Breast epithelium (tissue), 4 donors: ENCODE data around the gene LHX1. TPM values are rescaled to one million over a fixed set of nuclear protein-coding genes. Genes with fewer than 3 reads are reported as not detected.

Experiments used
- DNase-seq, 2 donors: peaks; one replicate each; pipeline ENCODE4 v3.0.0-alpha.2; 2019; ENCODE audit warnings: low spot score in 2 of 2
- H3K27ac ChIP-seq, 2 donors: fragments of 200-600 bp; sonication (generic) in 1 of 2; one replicate each; pipeline ENCODE4 v1.5.1; 2016 to 2019; ENCODE audit warnings: mild to moderate bottlenecking in 1 of 2
- H3K27me3 ChIP-seq, 2 donors: fragments of 200-600 bp; sonication (generic) in 1 of 2; one replicate each; pipeline versions ENCODE4 v1.5.1 to v1.6.0; 2017 to 2019; ENCODE audit warnings: control low read depth in 1 of 2, mild to moderate bottlenecking in 1 of 2
- H3K36me3 ChIP-seq: fragments of 200-600 bp; one replicate; pipeline ENCODE4 v1.5.1; 2019
- H3K4me1 ChIP-seq, 2 donors: fragments of 200-600 bp; sonication (generic); one replicate each; pipeline ENCODE4 v1.5.1; 2016 to 2019; ENCODE audit warnings: control low read depth in 1 of 2
- H3K4me3 ChIP-seq, 3 donors: fragments of 200-600 bp; sonication (generic); 1 replicate in 2 of 3; 2 replicates in 1 of 3; pipeline ENCODE4 v1.5.1; 2016 to 2019; ENCODE audit warnings: mild to moderate bottlenecking in 3 of 3, moderate library complexity in 2 of 3
- H3K9me3 ChIP-seq, 2 donors: fragments of 200-600 bp; sonication (generic) in 1 of 2; one replicate each; pipeline ENCODE4 v1.5.1; 2016 to 2019; ENCODE audit warnings: control low read depth in 1 of 2
- CTCF ChIP-seq, 3 donors: fragments of 450-650 bp; IDR thresholded peaks; one replicate each; pipeline ENCODE4 v1.5.1; 2016 to 2017; ENCODE audit warnings: antibody characterized with exemption in 3 of 3, mild to moderate bottlenecking in 3 of 3, moderate library complexity in 3 of 3
- POLR2A ChIP-seq: fragments of 450-650 bp; IDR thresholded peaks from one replicate; pipeline ENCODE4 v1.6.1; 2016; ENCODE audit warnings: antibody characterized with exemption, mild to moderate bottlenecking, moderate library complexity
- POLR2AphosphoS5 ChIP-seq, 3 donors: sonication (generic); formaldehyde crosslinking; IDR thresholded peaks; one replicate each; pipeline ENCODE4 v1.6.1; 2017; ENCODE audit warnings: antibody characterized with exemption in 3 of 3
- intact Hi-C: fragments of 100-400 bp; cut with DNase I; formaldehyde crosslinking; loops from one replicate; pipeline ENCODE4 v1.15.1; 2023; ENCODE audit warnings: low total_unique reads
- total RNA-seq, 3 donors: library from RNA; depleted of rRNA; stranded (reverse); fragments of >200 nt; gene quantifications; one replicate each; pipeline ENCODE4 v1.1.0, GENCODE V29; 2016

LHX1 gene
- total RNA-seq, 3 donors from 2014 or later: not detected

DNA sequence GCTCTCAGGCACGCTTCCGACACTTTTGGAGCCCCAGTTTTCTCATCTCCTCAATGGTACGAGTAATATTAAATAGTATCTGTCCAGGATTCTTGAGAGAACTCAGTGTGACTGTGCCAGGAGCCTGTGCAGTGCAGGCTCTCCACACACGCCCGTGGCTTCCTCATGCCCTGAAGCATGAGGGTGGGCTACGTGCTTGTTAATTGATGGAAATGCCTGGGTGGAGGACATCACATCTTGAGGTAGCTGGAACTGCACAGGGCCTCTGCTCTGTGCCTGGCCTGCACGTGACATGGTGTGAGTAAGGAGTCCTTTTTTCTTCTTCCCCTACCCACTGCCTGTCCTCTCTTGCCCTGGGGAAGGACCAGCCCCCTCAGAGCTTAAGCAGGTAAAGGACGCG is 43.1 kb upstream of the LHX1 start:
- intact Hi-C loops: no loop called here
- H3K27me3 ChIP-seq: peaks cover 0 to 30% of the 10 kb centered on the region in 2 donors
- TF ChIP-seq POLR2AphosphoS5 (IDR thresholded peaks at IDR 0.05) (no peak), POLR2A (no peak), CTCF (IDR thresholded peaks at IDR 0.05) (no peak)
- no peak for DNase-seq
- H3K4me3 ChIP-seq: no peak overlapping the region
- no peak overlapping the region for H3K27ac ChIP-seq
- H3K4me1 ChIP-seq: no peaks in the 10 kb centered on the region
- no peaks in the 10 kb centered on the region for H3K9me3 ChIP-seq
- no peaks in the 10 kb centered on the region for H3K36me3 ChIP-seq

DNA sequence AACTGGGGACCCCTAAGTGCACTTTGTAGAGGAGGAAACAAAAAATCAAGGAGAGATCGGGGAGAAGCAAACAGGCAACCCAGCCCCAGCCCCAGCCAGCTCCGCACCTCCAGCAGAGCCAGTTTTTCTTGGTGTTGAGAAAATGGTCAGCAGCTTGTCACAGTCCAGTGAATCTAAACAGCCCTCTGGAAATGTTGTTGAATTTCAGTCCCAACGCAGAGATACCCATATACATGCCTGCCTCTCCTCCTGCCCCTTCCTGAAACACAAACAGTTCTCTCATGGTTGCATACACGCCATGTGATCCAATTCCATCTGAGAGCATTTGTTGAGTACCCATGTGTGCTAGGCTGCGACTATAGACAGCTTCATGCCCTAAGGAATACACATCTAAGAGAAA is 42.4 kb upstream of the LHX1 start:
- intact Hi-C loops: no loop called here
- H3K27ac ChIP-seq: no peak overlapping the region
- no peak overlapping the region for H3K4me3 ChIP-seq
- H3K9me3 ChIP-seq: no peaks in the 10 kb centered on the region
- no peaks in the 10 kb centered on the region for H3K36me3 ChIP-seq
- TF ChIP-seq POLR2AphosphoS5 (IDR thresholded peaks at IDR 0.05) (no peak), CTCF (IDR thresholded peaks at IDR 0.05) (no peak), POLR2A (no peak)
- DNase-seq: no peak
- no peaks in the 10 kb centered on the region for H3K4me1 ChIP-seq
- peaks cover 0 to 25% of the 10 kb centered on the region in 2 donors for H3K27me3 ChIP-seq

DNA sequence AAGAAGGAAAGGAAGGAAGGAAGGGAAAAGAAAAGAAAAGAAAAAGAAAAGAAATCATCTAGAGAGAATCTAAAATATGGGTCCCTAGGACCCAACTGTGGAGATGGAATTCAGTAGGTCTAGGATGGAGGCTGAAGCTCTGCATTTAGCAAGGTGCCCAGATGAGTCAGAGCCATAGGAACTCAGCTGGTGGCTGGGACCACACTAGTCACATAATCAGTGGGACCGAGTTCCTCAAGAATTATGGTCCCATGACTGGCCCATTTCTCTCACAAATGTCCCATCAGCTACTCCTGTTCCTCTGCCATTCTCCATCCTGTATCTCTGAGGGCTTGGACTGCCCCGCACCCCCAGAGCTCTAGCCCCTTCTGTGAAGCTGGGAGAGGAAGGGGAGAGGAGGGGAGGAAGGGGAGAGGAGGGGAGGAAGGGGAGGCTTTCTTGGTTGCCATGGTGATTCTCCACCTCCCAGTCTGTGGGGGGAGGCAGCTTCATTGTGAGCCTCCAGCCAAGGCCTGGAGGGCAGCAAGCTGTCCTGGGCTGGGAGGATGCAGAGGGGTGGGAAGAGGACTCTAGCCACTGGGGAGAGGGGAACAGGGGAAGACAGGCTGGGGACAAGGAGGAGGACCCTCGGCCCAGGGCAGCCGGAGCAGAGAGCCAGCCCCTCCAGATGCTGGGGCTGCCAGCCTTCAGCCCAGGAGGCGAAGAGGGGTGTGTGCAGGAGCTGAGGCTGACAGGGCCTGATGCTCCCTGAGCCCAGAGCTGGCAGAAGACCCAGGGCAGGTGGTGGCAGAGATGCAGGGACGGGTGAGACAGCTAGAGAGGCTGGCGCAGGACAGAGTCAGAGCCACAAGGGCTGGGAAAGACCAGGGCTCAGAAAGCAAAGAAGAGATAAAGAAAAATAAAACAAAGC is 37.8 kb upstream of the LHX1 start:
- peaks cover 0 to 6% of the 10 kb centered on the region in 2 donors for H3K27me3 ChIP-seq
- no peak for DNase-seq
- no peaks in the 10 kb centered on the region for H3K9me3 ChIP-seq
- H3K4me1 ChIP-seq: no peaks in the 10 kb centered on the region
- intact Hi-C loops: no loop called here
- no peak for TF ChIP-seq POLR2AphosphoS5 (IDR thresholded peaks at IDR 0.05)
- TF ChIP-seq POLR2A: no peak
- no peak for TF ChIP-seq CTCF (IDR thresholded peaks at IDR 0.05)
- H3K27ac ChIP-seq: no peak overlapping the region
- no peak overlapping the region for H3K4me3 ChIP-seq
- no peaks in the 10 kb centered on the region for H3K36me3 ChIP-seq

DNA sequence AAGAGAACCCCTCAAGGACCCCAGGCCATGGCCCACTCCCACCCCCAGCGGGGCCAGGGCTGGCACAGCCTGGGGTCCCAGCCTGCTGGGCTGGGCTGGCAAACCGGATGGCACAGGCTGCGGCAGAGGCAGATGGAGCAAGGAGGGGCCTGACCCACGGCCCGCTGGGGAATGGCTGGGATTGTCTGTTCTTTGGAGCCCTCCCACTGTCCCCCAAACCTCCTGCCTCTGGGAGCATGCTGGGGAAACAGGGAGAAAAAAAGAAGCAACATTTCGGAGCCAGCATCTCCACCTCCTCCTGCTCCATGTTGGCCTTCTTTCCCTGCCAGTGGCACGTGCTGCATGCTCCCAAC is 37.1 kb upstream of the LHX1 start:
- no peak for DNase-seq
- TF ChIP-seq POLR2A: no peak
- no peak for TF ChIP-seq POLR2AphosphoS5 (IDR thresholded peaks at IDR 0.05)
- TF ChIP-seq CTCF (IDR thresholded peaks at IDR 0.05): no peak
- H3K36me3 ChIP-seq: no peaks in the 10 kb centered on the region
- H3K4me3 ChIP-seq: no peak overlapping the region
- no peak overlapping the region for H3K27ac ChIP-seq
- no peaks in the 10 kb centered on the region for H3K4me1 ChIP-seq
- intact Hi-C loops: no loop called here
- no peaks in the 10 kb centered on the region for H3K9me3 ChIP-seq
- no peaks in the 10 kb centered on the region for H3K27me3 ChIP-seq

- H3K36me3 ChIP-seq: no peaks in the 10 kb centered on the region
- H3K4me3 ChIP-seq: no peak overlapping the region
- no peaks in the 10 kb centered on the region for H3K4me1 ChIP-seq
- H3K27me3 ChIP-seq: peaks cover 0 to 3% of the 10 kb centered on the region in 2 donors
- no peak for DNase-seq
- no peaks in the 10 kb centered on the region for H3K9me3 ChIP-seq
- no peak for TF ChIP-seq POLR2A
- TF ChIP-seq POLR2AphosphoS5 (IDR thresholded peaks at IDR 0.05): no peak
- TF ChIP-seq CTCF (IDR thresholded peaks at IDR 0.05): no peak
- H3K27ac ChIP-seq: no peak overlapping the region
- intact Hi-C loops: no loop called here
These were observed 35.8 kb upstream of the LHX1 start for GRCh38 chr17:36901506-36901905.
